ENCODE measurements around the gene HBG2.
"Not testable (repeated sequence)": the region's sequence is repeated elsewhere in the genome, so short reads cannot be mapped to it uniquely, and the experiment has no call there.

HBG2 gene

GRCh38 chr11:5254646-5255413 is at the start of gene HBG2:
TSS of gene HBG2 (minus strand) at chr11:5254781. CDS start at chr11:5254728, 53 bp downstream.
- not testable (repeated sequence) for H3K27ac ChIP-seq

GRCh38 chr11:5304046-5304445 is 49.5 kb upstream of the HBG2 start:
- no peak for TF ChIP-seq CTCF (conservative IDR thresholded peaks at IDR 0.05)
- no peak overlapping the region for H3K27ac ChIP-seq

GRCh38 chr11:5303626-5304025 is 49.0 kb upstream of the HBG2 start:
- TF ChIP-seq CTCF (conservative IDR thresholded peaks at IDR 0.05) = no peak
- no peak overlapping the region for H3K27ac ChIP-seq

GRCh38 chr11:5301846-5302245 is 47.3 kb upstream of the HBG2 start, which contains the start of gene OR51B4:
TSS of gene OR51B4 (minus strand) at chr11:5301946. CDS start at chr11:5301946, 0 bp downstream.
- H3K27ac ChIP-seq = no peak within 1 kb of the TSS
- TF ChIP-seq CTCF (conservative IDR thresholded peaks at IDR 0.05) = no peak

GRCh38 chr11:5300251-5300650 is 45.7 kb upstream of the HBG2 start:
- H3K27ac ChIP-seq = no peak overlapping the region
- TF ChIP-seq CTCF (conservative IDR thresholded peaks at IDR 0.05) = no peak

GRCh38 chr11:5298451-5298850 is 43.9 kb upstream of the HBG2 start:
- TF ChIP-seq CTCF (conservative IDR thresholded peaks at IDR 0.05) = no peak

GRCh38 chr11:5297721-5298323 is 43.2 kb upstream of the HBG2 start:
- TF ChIP-seq CTCF (conservative IDR thresholded peaks at IDR 0.05) = no peak
- no peak overlapping the region for H3K27ac ChIP-seq

More at GRCh38 chr11:5298451-5298850, 43.9 kb upstream of the HBG2 start:
- H3K27ac ChIP-seq = no peak overlapping the region

GRCh38 chr11:5294342-5294995 is 39.9 kb upstream of the HBG2 start:
- not testable (repeated sequence) for H3K27ac ChIP-seq
